ENCODE data around the gene NRDE2. TPM values are rescaled to one million over a fixed set of nuclear protein-coding genes. Genes with fewer than 3 reads are reported as not detected.

NRDE2 gene, protein sequence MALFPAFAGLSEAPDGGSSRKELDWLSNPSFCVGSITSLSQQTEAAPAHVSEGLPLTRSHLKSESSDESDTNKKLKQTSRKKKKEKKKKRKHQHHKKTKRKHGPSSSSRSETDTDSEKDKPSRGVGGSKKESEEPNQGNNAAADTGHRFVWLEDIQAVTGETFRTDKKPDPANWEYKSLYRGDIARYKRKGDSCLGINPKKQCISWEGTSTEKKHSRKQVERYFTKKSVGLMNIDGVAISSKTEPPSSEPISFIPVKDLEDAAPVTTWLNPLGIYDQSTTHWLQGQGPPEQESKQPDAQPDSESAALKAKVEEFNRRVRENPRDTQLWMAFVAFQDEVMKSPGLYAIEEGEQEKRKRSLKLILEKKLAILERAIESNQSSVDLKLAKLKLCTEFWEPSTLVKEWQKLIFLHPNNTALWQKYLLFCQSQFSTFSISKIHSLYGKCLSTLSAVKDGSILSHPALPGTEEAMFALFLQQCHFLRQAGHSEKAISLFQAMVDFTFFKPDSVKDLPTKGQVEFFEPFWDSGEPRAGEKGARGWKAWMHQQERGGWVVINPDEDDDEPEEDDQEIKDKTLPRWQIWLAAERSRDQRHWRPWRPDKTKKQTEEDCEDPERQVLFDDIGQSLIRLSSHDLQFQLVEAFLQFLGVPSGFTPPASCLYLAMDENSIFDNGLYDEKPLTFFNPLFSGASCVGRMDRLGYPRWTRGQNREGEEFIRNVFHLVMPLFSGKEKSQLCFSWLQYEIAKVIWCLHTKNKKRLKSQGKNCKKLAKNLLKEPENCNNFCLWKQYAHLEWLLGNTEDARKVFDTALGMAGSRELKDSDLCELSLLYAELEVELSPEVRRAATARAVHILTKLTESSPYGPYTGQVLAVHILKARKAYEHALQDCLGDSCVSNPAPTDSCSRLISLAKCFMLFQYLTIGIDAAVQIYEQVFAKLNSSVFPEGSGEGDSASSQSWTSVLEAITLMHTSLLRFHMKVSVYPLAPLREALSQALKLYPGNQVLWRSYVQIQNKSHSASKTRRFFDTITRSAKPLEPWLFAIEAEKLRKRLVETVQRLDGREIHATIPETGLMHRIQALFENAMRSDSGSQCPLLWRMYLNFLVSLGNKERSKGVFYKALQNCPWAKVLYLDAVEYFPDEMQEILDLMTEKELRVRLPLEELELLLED
- total RNA-seq (ENCODE audit: low replicate concordance): 10.2 and 13.1 TPM in 2 replicates

DNA sequence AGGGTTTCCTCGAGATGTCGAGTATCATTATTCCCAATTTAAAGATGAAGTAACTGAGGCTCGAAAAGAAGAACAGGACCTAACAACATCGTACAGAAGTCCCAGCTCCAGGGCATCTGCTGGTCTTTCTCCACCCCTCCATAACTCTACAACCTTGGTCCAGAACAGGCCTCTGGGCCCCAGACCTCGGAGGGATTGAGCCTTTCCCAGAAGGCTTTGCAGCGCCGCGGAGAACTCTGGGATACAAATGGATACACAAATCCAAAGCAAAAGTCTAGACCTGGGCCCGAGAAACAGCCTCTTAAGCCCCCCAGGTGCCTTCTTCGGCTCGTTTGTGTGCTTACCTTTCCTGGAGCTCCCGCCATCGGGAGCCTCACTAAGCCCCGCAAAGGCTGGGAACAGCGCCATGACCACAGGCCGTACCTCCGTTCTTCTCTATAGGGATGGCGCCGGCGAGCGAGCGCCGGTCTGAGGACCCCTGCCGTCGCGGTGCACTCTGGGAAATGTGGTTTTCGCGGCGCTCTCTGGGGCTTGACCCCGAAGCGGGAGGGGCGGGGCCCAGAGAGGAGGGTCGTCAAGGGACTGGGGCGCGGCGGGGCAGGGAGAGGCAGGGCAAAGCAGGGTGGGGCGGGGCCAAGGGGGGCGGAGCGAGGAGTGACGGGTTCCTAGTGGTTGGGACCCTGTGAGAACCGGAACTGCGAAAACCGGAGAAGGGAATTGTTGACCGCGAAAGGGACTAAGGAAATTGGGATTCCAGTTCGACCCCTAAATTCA lies at the start of gene NRDE2:
Gene NRDE2 (minus strand): TSS at position 445 of the 774 bp plus-strand sequence. CDS start 37 bp downstream, at position 408.
- peak within 1 kb of the TSS; percentile 49 for H3K4me3 ChIP-seq
- H3K4me1 Mint-ChIP-seq: peaks cover 11% of the 10 kb centered on the region
- no peaks in the 10 kb centered on the region for H3K9me3 ChIP-seq (ENCODE audit: low read depth)
- peak within 1 kb of the TSS; percentile 97 for H2AFZ ChIP-seq (replicated peaks)
- peak within 1 kb of the TSS; percentile 77 for H3K4me2 ChIP-seq
- H3K9ac ChIP-seq: peak within 1 kb of the TSS; percentile 43
- TF ChIP-seq, protein P1, sequence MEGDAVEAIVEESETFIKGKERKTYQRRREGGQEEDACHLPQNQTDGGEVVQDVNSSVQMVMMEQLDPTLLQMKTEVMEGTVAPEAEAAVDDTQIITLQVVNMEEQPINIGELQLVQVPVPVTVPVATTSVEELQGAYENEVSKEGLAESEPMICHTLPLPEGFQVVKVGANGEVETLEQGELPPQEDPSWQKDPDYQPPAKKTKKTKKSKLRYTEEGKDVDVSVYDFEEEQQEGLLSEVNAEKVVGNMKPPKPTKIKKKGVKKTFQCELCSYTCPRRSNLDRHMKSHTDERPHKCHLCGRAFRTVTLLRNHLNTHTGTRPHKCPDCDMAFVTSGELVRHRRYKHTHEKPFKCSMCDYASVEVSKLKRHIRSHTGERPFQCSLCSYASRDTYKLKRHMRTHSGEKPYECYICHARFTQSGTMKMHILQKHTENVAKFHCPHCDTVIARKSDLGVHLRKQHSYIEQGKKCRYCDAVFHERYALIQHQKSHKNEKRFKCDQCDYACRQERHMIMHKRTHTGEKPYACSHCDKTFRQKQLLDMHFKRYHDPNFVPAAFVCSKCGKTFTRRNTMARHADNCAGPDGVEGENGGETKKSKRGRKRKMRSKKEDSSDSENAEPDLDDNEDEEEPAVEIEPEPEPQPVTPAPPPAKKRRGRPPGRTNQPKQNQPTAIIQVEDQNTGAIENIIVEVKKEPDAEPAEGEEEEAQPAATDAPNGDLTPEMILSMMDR (IDR thresholded peaks at IDR 0.05): peak; percentile 22
- no peak for TF ChIP-seq EZH2 (IDR thresholded peaks at IDR 0.05)
- peaks cover 7% of the 10 kb centered on the region for H3K4me1 ChIP-seq
- H4K20me1 ChIP-seq (ENCODE audit: low read depth): no peaks in the 10 kb centered on the region
- no peaks in the 10 kb centered on the region for H3F3A ChIP-seq (ENCODE audit: low read depth)
- peaks cover 15% of the 10 kb centered on the region for H3K27me3 Mint-ChIP-seq (ENCODE audit: insufficient read depth, low read depth)
- H3K4me3 Mint-ChIP-seq: peak within 1 kb of the TSS; percentile 93
- no peak within 1 kb of the TSS for H3K27ac ChIP-seq
- peak; percentile 100 for DNase-seq (ENCODE audit: low spot score)
- H3K36me3 ChIP-seq: no peaks in the 10 kb centered on the region
- peaks cover 40% of the 10 kb centered on the region for H3K27me3 ChIP-seq
- no peaks in the 10 kb centered on the region for H3K9me3 Mint-ChIP-seq
- peaks cover 45% of the 10 kb centered on the region for H3K79me2 ChIP-seq (ENCODE audit: low read depth)
- H3K36me3 Mint-ChIP-seq: peaks cover 2% of the 10 kb centered on the region
- H3K27ac Mint-ChIP-seq: peak within 1 kb of the TSS; percentile 98

DNA sequence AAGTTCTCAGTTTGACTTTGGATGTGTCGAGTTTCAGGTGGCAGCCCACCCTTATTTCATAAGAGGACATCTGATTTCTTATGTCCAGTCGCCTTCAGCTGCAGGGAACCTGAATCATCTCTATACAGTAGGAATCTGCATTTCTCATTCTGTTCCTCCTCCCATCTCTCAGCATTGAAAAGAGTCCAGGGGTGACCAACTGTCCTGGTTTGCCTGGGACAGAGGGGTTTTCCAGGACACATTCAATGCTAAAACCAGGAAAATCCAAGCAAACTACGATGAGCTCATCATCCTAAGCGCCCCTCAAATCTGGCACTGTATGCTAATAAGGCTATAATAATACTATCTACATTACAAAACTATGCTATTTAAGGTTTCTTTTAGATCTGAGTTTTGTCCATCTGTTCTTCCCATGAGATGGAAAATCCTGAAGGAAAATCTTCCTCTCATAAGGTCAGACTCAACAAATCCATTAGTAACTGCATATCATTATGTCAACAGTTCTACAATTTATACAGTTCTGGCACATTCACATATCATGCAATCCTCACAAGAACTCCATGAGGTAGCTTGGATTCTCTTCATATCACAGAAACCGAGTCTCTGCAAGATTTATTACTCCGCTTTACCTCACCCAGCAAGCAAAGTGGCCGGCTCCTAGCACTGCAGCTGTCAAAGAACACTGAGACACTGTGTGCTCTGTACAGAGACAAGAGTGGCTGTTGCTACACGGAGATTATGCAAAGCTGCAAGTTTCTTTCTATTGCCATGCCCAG lies 49.5 kb upstream of the NRDE2 start:
- no peaks in the 10 kb centered on the region for H4K20me1 ChIP-seq (ENCODE audit: low read depth)
- peak overlapping the region; percentile 59 for H3K4me3 Mint-ChIP-seq
- H3K27ac ChIP-seq: no peak overlapping the region
- H3K27ac Mint-ChIP-seq: peak overlapping the region; percentile 44
- peaks cover 9% of the 10 kb centered on the region for H3K27me3 ChIP-seq
- peak; percentile 20 for DNase-seq (ENCODE audit: low spot score)
- H3K27me3 Mint-ChIP-seq (ENCODE audit: insufficient read depth, low read depth): no peaks in the 10 kb centered on the region
- no peak overlapping the region for H3K9ac ChIP-seq
- H3K4me1 Mint-ChIP-seq: peaks cover 10% of the 10 kb centered on the region
- H3K79me2 ChIP-seq (ENCODE audit: low read depth): no peaks in the 10 kb centered on the region
- no peak overlapping the region for H3K4me3 ChIP-seq
- no peaks in the 10 kb centered on the region for H3K36me3 Mint-ChIP-seq
- H3K9me3 ChIP-seq (ENCODE audit: low read depth): no peaks in the 10 kb centered on the region
- H3K9me3 Mint-ChIP-seq: no peaks in the 10 kb centered on the region
- no peak for TF ChIP-seq EZH2 (IDR thresholded peaks at IDR 0.05)
- TF ChIP-seq, protein P1 (IDR thresholded peaks at IDR 0.05): no peak
- no peak for TF ChIP-seq EZH2phosphoT487 (IDR thresholded peaks at IDR 0.05)
- peaks cover 10% of the 10 kb centered on the region for H3K4me1 ChIP-seq
- H3K4me2 ChIP-seq: peak overlapping the region; percentile 84
- peaks cover 16% of the 10 kb centered on the region for H3F3A ChIP-seq (ENCODE audit: low read depth)
- no peak overlapping the region for H2AFZ ChIP-seq (replicated peaks)
- H3K36me3 ChIP-seq: no peaks in the 10 kb centered on the region
